K562 treated with DMSO at 1 percent for 4 hours (cell line): ENCODE data around the gene PIP5K1B. TPM values are rescaled to one million over a fixed set of nuclear protein-coding genes. Genes with fewer than 3 reads are reported as not detected.

Experiments
- total RNA-seq: library from RNA; unstranded; fragments of 300-600 nt; gene quantifications from 2 replicates; pipeline ENCODE4 v1.2.3, GENCODE V29; 2022; ENCODE audit not compliant: insufficient read depth

The PIP5K1B gene, protein sequence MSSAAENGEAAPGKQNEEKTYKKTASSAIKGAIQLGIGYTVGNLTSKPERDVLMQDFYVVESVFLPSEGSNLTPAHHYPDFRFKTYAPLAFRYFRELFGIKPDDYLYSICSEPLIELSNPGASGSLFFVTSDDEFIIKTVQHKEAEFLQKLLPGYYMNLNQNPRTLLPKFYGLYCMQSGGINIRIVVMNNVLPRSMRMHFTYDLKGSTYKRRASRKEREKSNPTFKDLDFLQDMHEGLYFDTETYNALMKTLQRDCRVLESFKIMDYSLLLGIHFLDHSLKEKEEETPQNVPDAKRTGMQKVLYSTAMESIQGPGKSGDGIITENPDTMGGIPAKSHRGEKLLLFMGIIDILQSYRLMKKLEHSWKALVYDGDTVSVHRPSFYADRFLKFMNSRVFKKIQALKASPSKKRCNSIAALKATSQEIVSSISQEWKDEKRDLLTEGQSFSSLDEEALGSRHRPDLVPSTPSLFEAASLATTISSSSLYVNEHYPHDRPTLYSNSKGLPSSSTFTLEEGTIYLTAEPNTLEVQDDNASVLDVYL
- 7.4 and 11.6 TPM in 2 replicates for total RNA-seq

DNA sequence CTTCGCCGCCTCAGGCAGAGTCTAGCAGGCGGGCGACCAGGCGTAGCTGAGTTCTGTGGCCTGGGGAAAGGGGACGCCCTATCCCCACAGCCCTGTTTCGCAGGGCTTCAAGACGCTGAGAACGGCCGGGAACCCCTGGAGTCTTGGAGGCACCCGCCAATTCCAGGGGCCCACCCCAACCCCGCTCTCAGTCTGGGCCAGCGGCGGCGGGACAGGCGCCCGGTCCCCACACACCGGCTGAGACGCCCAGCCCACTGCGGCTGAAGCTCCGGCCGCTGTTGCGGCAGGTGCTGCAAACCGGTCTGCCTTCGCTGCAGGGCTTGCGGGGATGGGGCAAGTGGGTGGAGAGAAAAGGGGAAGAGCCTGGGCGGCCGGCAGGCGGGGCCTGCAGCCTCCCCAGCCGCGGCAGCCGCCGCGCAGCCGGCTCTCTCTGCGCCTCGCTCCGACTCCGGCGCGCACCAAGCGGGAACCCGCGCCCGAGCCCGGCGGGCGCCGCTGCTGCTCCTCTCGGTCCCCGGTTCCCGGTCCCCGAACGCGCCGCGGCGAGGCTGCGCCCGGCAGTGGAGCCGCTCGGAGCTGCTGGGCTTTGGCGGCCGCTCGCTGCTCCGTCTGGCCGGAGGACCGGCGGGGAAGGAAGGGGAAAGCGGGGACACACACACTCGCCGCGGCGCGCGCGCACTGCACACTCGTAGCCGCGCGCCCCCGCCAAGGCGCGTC is at the start of gene PIP5K1B:
Gene PIP5K1B, plus strand, starts transcription at position 427 of the 717 bp plus-strand sequence. CDS start 117,375 bp downstream, outside the sequence.

DNA sequence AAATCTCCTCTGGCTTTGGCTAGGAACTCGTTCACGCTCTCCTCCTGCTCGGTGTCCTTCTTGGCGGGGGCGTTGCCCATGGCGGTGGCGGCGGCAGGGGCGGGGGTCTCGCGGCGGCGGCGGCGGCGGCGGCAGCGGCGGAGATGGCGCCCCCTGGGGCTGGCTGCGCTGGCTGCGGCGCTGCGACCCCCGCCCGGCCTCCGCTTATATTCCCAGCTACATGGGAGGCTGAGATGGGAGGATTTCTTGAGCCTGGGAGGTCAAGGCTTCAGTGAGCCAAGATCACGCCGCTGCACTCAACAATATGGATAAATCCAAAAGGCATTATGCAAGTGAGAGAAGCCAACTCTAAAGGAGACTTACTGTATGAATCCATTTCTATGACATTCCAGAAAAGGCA is 309.0 kb downstream of the PIP5K1B start, which contains the start of gene PRKACG:
Gene PRKACG, minus strand, starts transcription at position 101 of the 400 bp plus-strand sequence. Its CDS starts 21 bp downstream, at position 80.

DNA sequence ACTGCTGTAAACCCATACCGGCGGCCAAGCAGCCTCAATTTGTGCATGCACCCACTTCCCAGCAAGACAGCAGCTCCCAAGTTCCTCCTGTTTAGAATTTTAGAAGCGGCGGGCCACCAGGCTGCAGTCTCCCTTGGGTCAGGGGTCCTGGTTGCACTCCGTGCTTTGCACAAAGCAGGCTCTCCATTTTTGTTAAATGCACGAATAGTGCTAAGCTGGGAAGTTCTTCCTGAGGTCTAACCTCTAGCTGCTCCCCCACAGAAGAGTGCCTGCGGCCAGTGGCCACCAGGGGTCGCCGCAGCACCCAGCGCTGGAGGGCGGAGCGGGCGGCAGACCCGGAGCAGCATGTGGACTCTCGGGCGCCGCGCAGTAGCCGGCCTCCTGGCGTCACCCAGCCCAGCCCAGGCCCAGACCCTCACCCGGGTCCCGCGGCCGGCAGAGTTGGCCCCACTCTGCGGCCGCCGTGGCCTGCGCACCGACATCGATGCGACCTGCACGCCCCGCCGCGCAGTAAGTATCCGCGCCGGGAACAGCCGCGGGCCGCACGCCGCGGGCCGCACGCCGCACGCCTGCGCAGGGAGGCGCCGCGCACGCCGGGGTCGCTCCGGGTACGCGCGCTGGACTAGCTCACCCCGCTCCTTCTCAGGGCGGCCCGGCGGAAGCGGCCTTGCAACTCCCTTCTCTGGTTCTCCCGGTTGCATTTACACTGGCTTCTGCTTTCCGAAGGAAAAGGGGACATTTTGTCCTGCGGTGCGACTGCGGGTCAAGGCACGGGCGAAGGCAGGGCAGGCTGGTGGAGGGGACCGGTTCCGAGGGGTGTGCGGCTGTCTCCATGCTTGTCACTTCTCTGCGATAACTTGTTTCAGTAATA is 330.6 kb downstream of the PIP5K1B start, which contains the start of gene FXN:
Gene FXN, plus strand, starts transcription at position 315 of the 871 bp plus-strand sequence. Its CDS starts 31 bp downstream, at position 346.

Other genes starting within 250 kb of the PIP5K1B start
- not detected in 2 replicates for gene TMEM252, start 164.4 kb upstream of the PIP5K1B start, total RNA-seq